H9 (cell line): ENCODE results near the gene C1orf159. TPM values are rescaled to one million over a fixed set of nuclear protein-coding genes. Genes with fewer than 3 reads are reported as not detected.

Experiments
- DNase-seq: peaks from one replicate; pipeline ENCODE4 v3.0.0-alpha.2; 2017
- H2AFZ ChIP-seq: one replicate; pipeline ENCODE4 v1.6.1; 2013; ENCODE audit warnings: mild to moderate bottlenecking, low read length, control low read depth, moderate library complexity
- H2AK5ac ChIP-seq: 2 replicates; pipeline ENCODE4 v1.6.1; 2013; ENCODE audit warnings: low read length, control low read depth, mixed read lengths; ENCODE audit not compliant: insufficient read length
- H2BK120ac ChIP-seq: one replicate; pipeline ENCODE4 v1.6.1; 2013; ENCODE audit warnings: low read depth, mild to moderate bottlenecking, low read length, control low read depth, inconsistent platforms; ENCODE audit not compliant: poor library complexity, severe bottlenecking
- H2BK12ac ChIP-seq: 2 replicates; pipeline ENCODE4 v1.6.1; 2013; ENCODE audit warnings: low read length, control low read depth, mixed read lengths, low read depth; ENCODE audit not compliant: insufficient read length
- H2BK15ac ChIP-seq: 2 replicates; pipeline ENCODE4 v1.6.1; 2013; ENCODE audit warnings: low read depth, low read length, control low read depth
- H2BK20ac ChIP-seq: one replicate; pipeline ENCODE4 v1.6.1; 2013; ENCODE audit warnings: low read depth, mild to moderate bottlenecking, low read length, control low read depth, inconsistent platforms; ENCODE audit not compliant: poor library complexity, severe bottlenecking
- H2BK5ac ChIP-seq: 2 replicates; pipeline ENCODE4 v1.6.1; 2013; ENCODE audit warnings: low read length, control low read depth, mixed read lengths; ENCODE audit not compliant: insufficient read length
- H3K14ac ChIP-seq: 2 replicates; pipeline ENCODE4 v1.6.1; 2013; ENCODE audit warnings: low read length, control low read depth; ENCODE audit not compliant: insufficient read depth
- H3K18ac ChIP-seq: 2 replicates; pipeline ENCODE4 v1.6.1; 2013; ENCODE audit warnings: low read depth, mild to moderate bottlenecking, mixed read lengths, low read length, control low read depth; ENCODE audit not compliant: insufficient read length
- H3K23ac ChIP-seq: 2 replicates; pipeline ENCODE4 v1.6.1; 2013; ENCODE audit warnings: low read length, control low read depth, mixed read lengths, low read depth; ENCODE audit not compliant: insufficient read length
- H3K23me2 ChIP-seq: 2 replicates; pipeline ENCODE4 v1.6.1; 2013; ENCODE audit warnings: low read depth, mild to moderate bottlenecking, mixed read lengths, low read length, control low read depth; ENCODE audit not compliant: insufficient read length, poor library complexity, severe bottlenecking
- H3K27ac ChIP-seq: 2 replicates; pipeline ENCODE4 v1.5.1; 2013; ENCODE audit warnings: low read length, control low read depth, mixed read lengths, low read depth; ENCODE audit not compliant: insufficient read length
- H3K27me3 ChIP-seq: 2 replicates; pipeline ENCODE4 v1.6.1; 2013; ENCODE audit warnings: low read length, control low read depth, inconsistent platforms; ENCODE audit not compliant: insufficient read depth
- H3K4ac ChIP-seq: 2 replicates; pipeline ENCODE4 v1.6.1; 2013; ENCODE audit warnings: low read depth, mild to moderate bottlenecking, control low read depth, inconsistent platforms, low read length, moderate library complexity
- H3K4me1 ChIP-seq: 2 replicates; pipeline ENCODE4 v1.6.1; 2013; ENCODE audit warnings: low read length, control low read depth, inconsistent platforms; ENCODE audit not compliant: insufficient read depth
- H3K4me2 ChIP-seq: 2 replicates; pipeline ENCODE4 v1.6.1; 2013; ENCODE audit warnings: low read length, control low read depth, mixed read lengths; ENCODE audit not compliant: insufficient read length, insufficient read depth
- H3K56ac ChIP-seq: 2 replicates; pipeline ENCODE4 v1.6.1; 2013; ENCODE audit warnings: low read depth, mild to moderate bottlenecking, mixed read lengths, low read length, control low read depth; ENCODE audit not compliant: insufficient read length
- H3K79me1 ChIP-seq: 2 replicates; pipeline ENCODE4 v1.6.1; 2013; ENCODE audit warnings: low read depth, mild to moderate bottlenecking, moderate library complexity, low read length, control low read depth, inconsistent platforms; ENCODE audit not compliant: insufficient read depth, poor library complexity, severe bottlenecking
- H3K79me2 ChIP-seq: 2 replicates; pipeline ENCODE4 v1.6.1; 2013; ENCODE audit warnings: low read length, control low read depth, inconsistent platforms; ENCODE audit not compliant: insufficient read depth
- H3K9ac ChIP-seq: 2 replicates; pipeline ENCODE4 v1.6.1; 2013; ENCODE audit warnings: low read length, control low read depth, mixed read lengths; ENCODE audit not compliant: insufficient read length; ENCODE audit errors: extremely low read depth
- H3K9me3 ChIP-seq: one replicate; pipeline ENCODE4 v1.6.1; 2013; ENCODE audit warnings: low read depth, low read length, inconsistent platforms; ENCODE audit not compliant: control insufficient read depth
- H3T11ph ChIP-seq: one replicate; pipeline ENCODE4 v1.6.1; 2013; ENCODE audit warnings: mild to moderate bottlenecking, low read length, control low read depth, inconsistent platforms
- H4K20me1 ChIP-seq: one replicate; pipeline ENCODE4 v1.6.1; 2013; ENCODE audit not compliant: control insufficient read depth, insufficient read length, insufficient read depth
- H4K5ac ChIP-seq: 2 replicates; pipeline ENCODE4 v1.6.1; 2013; ENCODE audit warnings: low read depth, mild to moderate bottlenecking, mixed read lengths, low read length, control low read depth; ENCODE audit not compliant: insufficient read length
- H4K8ac ChIP-seq: replicated peaks from 2 replicates; pipeline ENCODE4 v1.6.1; 2013; ENCODE audit warnings: low read length, control low read depth, mixed read lengths, low read depth; ENCODE audit not compliant: insufficient read length
- H4K91ac ChIP-seq: 2 replicates; pipeline ENCODE4 v1.6.1; 2013; ENCODE audit warnings: low read depth, mild to moderate bottlenecking, moderate library complexity, mixed read lengths, low read length, control low read depth; ENCODE audit not compliant: insufficient read length
- H3K27ac Mint-ChIP-seq, 3 experiments: 2 replicates in 2 of 3; 3 replicates in 1 of 3; pipeline ENCODE4 v1.8.0; 2020 to 2021; ENCODE audit warnings: mixed read lengths in 3 of 3, mild to moderate bottlenecking in 1 of 3, moderate library complexity in 1 of 3
- H3K27me3 Mint-ChIP-seq: 2 replicates; pipeline ENCODE4 v1.8.0; 2021; ENCODE audit warnings: low read depth, mild to moderate bottlenecking, moderate library complexity, mixed read lengths
- H3K36me3 Mint-ChIP-seq, 3 experiments: 2 replicates in 2 of 3; 3 replicates in 1 of 3; pipeline ENCODE4 v1.8.0; 2020 to 2021; ENCODE audit warnings: low read depth in 3 of 3, mixed read lengths in 3 of 3; ENCODE audit not compliant: insufficient read depth in 1 of 3
- H3K4me1 Mint-ChIP-seq, 2 experiments: 2 replicates each; pipeline ENCODE4 v1.8.0; 2020; ENCODE audit warnings: mixed read lengths in 2 of 2
- H3K4me3 Mint-ChIP-seq, 2 experiments: 2 replicates in 1 of 2; 3 replicates in 1 of 2; pipeline ENCODE4 v1.8.0; 2020 to 2021; ENCODE audit warnings: mild to moderate bottlenecking in 2 of 2, mixed read lengths in 2 of 2, moderate library complexity in 1 of 2
- H3K9me3 Mint-ChIP-seq, 2 experiments: 2 replicates in 1 of 2; 3 replicates in 1 of 2; pipeline ENCODE4 v1.8.0; 2020; ENCODE audit warnings: mild to moderate bottlenecking in 2 of 2, mixed read lengths in 2 of 2, moderate library complexity in 1 of 2
- WGBS: extraction: QIAGEN DNeasy Blood & Tissue Kit; methylation state at CpG from one replicate; pipeline ENCODE4 v1.1.7; 2013; ENCODE audit warnings: missing lambda C conversion rate, low lambda C conversion rate, mixed read lengths; ENCODE audit not compliant: insufficient read length; ENCODE audit errors: extremely low coverage; 5-methylcytosine and 5-hydroxymethylcytosine counted together
- total RNA-seq: library from RNA; stranded (reverse); gene quantifications from 2 replicates; pipeline ENCODE4 v1.2.1, GENCODE V29; 2021
- TF ChIP-seq, protein P1 (sequence below): fragments of 200-600 bp; sonication (generic); conservative IDR thresholded peaks from 3 replicates; pipeline ENCODE4 v1.8.0; 2021; ENCODE audit warnings: antibody characterized with exemption, mild to moderate bottlenecking

The C1orf159 gene
- total RNA-seq, 1 experiment from 2014 or later = 12.3 TPM

DNA sequence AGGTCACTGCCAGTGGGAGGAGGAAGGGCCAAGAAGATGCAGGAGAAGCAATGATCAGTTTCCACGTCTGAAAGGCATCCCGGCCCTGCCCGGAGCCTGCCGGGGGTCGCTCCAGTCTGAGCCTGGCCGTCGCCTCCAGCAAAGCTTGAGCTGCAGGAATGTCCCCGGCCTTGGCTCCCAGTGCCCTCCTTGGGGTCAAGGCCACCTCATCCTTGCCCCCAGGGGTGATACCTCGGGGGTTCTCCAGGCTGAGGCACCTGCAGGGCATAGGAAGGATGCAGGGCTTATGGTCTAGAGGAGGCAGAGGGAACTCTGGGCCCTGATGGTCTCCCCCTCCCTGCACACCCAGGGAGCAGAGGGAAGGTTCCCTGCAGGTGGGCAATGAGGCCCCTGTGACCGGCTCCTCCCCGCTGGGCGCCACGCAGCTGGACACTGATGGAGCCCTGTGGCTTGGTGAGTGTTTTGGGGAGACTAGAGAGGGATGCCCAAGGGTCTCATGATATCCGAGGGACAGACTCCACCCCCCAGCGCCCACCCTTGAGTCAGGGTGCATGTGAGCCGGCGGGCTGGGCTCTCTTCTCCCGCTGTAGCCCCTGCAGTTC lies 61.7 kb downstream of the C1orf159 start:
- H4K5ac ChIP-seq = no peak overlapping the region
- no peak overlapping the region for H2BK12ac ChIP-seq
- no peaks in the 10 kb centered on the region for H4K20me1 ChIP-seq
- H3K79me2 ChIP-seq = no peaks in the 10 kb centered on the region; the same call in 1 of the 2 replicates
- no peak overlapping the region for H3K23ac ChIP-seq
- Mint-ChIP-seq H3K27ac (no peak overlapping the region), H3K27me3 (peaks cover 31% of the 10 kb centered on the region), H3K4me3 (no peak overlapping the region), H3K9me3 (no peaks in the 10 kb centered on the region), H3K36me3 (peaks cover 10 to 38% (median 34%) of the 10 kb centered on the region in 3 experiments), H3K4me1 (peaks cover 6 to 10% of the 10 kb centered on the region in 2 experiments)
- H3K4me1 ChIP-seq = no peaks in the 10 kb centered on the region
- H3K9ac ChIP-seq = no peak overlapping the region
- H3K9me3 ChIP-seq = no peaks in the 10 kb centered on the region
- H3K14ac ChIP-seq = no peak overlapping the region
- H3K18ac ChIP-seq = no peak overlapping the region
- H2AK5ac ChIP-seq = no peak overlapping the region
- H2AFZ ChIP-seq = no peak overlapping the region
- no peak overlapping the region for H2BK120ac ChIP-seq
- no peak for DNase-seq
- TF ChIP-seq, protein P1, sequence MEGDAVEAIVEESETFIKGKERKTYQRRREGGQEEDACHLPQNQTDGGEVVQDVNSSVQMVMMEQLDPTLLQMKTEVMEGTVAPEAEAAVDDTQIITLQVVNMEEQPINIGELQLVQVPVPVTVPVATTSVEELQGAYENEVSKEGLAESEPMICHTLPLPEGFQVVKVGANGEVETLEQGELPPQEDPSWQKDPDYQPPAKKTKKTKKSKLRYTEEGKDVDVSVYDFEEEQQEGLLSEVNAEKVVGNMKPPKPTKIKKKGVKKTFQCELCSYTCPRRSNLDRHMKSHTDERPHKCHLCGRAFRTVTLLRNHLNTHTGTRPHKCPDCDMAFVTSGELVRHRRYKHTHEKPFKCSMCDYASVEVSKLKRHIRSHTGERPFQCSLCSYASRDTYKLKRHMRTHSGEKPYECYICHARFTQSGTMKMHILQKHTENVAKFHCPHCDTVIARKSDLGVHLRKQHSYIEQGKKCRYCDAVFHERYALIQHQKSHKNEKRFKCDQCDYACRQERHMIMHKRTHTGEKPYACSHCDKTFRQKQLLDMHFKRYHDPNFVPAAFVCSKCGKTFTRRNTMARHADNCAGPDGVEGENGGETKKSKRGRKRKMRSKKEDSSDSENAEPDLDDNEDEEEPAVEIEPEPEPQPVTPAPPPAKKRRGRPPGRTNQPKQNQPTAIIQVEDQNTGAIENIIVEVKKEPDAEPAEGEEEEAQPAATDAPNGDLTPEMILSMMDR = no peak
- WGBS = no CpG with 5 or more reads among the region's 18 CpGs
- no peak overlapping the region for H3K27ac ChIP-seq
- H3K4ac ChIP-seq = no peak overlapping the region
- no peak overlapping the region for H3K56ac ChIP-seq
- H2BK5ac ChIP-seq = no peak overlapping the region
- peaks cover 4% of the 10 kb centered on the region; the same call in 1 of the 2 replicates for H3K27me3 ChIP-seq
- no peaks in the 10 kb centered on the region for H3K79me1 ChIP-seq
- H3T11ph ChIP-seq = no peak overlapping the region
- no peak overlapping the region for H4K8ac ChIP-seq
- H2BK20ac ChIP-seq = no peak overlapping the region
- H3K4me2 ChIP-seq = no peak overlapping the region
- no peak overlapping the region for H2BK15ac ChIP-seq
- no peak overlapping the region for H4K91ac ChIP-seq
- peaks cover 4% of the 10 kb centered on the region for H3K23me2 ChIP-seq
